Right forelimb (tissue), 1 donor: Measurements from ENCODE around the gene TOP2A.

Experiments
- DNase-seq: peaks from one replicate; pipeline ENCODE4 v3.0.0-alpha.2; 2018

TOP2A gene, protein sequence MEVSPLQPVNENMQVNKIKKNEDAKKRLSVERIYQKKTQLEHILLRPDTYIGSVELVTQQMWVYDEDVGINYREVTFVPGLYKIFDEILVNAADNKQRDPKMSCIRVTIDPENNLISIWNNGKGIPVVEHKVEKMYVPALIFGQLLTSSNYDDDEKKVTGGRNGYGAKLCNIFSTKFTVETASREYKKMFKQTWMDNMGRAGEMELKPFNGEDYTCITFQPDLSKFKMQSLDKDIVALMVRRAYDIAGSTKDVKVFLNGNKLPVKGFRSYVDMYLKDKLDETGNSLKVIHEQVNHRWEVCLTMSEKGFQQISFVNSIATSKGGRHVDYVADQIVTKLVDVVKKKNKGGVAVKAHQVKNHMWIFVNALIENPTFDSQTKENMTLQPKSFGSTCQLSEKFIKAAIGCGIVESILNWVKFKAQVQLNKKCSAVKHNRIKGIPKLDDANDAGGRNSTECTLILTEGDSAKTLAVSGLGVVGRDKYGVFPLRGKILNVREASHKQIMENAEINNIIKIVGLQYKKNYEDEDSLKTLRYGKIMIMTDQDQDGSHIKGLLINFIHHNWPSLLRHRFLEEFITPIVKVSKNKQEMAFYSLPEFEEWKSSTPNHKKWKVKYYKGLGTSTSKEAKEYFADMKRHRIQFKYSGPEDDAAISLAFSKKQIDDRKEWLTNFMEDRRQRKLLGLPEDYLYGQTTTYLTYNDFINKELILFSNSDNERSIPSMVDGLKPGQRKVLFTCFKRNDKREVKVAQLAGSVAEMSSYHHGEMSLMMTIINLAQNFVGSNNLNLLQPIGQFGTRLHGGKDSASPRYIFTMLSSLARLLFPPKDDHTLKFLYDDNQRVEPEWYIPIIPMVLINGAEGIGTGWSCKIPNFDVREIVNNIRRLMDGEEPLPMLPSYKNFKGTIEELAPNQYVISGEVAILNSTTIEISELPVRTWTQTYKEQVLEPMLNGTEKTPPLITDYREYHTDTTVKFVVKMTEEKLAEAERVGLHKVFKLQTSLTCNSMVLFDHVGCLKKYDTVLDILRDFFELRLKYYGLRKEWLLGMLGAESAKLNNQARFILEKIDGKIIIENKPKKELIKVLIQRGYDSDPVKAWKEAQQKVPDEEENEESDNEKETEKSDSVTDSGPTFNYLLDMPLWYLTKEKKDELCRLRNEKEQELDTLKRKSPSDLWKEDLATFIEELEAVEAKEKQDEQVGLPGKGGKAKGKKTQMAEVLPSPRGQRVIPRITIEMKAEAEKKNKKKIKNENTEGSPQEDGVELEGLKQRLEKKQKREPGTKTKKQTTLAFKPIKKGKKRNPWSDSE (N-terminal part only)

DNA sequence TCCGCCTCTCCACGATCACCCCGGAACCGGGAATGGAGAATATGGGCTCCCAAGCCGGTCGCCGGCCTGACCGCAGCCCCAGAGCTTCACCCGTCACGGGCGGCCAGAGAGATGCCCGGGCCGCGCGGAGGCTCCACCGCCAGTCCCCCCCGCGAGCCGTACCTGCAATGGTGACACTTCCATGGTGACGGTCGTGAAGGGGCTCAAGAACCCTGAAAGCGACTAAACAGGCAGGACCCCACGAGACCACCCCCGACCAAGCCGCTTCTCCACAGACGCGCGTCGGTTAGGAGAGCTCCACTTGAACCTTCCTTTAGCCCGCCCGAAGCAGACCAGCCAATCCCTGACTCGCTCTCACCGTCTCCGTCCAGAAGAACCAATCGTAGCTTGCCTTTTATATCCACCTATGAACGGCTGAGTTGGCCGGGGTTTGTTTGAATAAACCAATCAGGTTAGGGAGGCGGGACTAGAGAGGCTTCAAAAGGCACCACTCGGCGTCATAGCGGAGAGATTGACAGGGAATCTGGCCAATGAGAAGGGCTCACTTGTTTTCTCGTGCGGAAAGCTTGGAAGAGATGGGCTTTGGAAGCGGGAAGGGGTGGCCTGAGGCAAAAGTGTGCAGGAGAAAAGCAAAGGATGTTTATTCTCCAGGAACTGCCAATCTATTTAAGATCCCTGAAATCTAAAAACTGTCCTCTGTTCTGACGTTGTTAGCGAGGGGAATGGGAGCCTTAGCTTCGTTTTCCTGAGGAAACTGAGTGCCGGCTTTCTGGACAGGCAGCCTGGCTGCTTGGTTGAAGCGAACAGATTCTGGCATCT is at the start of gene TOP2A:
TSS of gene TOP2A (minus strand) at position 288 of the 819 bp plus-strand sequence. CDS start at position 183, 105 bp downstream.
- peak; percentile 98 for DNase-seq

DNA sequence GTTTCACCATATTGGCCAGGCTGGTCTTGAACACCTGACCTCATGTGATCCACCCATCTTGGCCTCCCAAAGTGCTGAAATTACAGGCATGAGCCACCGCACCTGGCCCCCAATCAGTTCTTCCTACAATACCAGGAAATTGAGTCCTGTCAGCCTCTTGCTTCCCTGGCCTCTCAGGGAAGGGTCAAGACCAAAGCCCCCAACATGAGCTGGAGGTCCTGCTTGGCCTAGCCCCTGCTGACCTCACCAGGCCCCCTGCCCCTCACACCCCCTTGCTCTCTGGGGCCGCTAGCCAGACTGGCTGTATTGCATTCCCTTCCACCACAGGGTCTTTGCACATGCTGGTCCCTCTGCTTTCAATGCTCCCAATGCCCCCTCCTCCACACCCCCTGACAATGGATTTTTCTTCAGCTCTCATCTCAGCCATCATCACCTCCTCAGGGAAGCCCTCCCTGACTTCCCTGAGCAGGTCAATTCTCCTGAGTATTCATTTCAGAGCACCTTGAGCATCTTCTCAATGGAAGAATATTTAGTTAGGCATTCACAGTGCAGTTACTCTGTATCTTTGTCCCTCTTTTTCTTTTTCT is 49.7 kb upstream of the TOP2A start:
- DNase-seq, result no peak

DNA sequence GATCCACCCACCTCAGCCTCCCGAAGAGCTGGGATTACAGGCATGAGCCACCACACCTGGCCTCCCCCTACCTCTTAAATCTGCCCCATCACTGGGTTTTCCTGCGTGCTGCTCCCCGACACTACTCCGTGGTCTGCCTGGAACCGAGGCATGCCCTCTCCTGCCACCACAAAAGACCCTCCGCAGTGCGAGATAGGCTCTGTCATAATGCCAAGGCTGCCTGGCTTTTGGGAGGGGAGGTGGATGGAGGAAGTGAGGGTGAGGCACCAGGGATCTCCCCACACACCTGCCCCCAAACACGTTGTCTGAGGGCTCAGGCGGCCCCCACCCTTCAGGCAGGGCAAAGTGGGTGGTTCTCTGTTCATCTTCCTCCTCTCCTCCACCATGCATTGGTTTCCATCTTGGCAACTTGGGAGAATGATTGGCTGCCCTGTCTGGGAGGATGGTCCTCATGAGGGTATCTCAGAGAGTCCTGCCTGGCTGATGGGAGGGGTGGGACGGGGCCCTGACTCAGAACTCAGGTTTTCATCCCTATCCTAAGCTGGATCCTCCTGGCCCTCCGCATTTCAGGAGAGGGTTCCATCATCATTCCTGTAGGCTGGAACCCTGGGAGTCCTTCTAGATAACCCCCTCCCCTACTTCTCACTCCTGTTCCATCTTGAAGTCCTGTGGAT is 48.7 kb upstream of the TOP2A start:
- no peak for DNase-seq

DNA sequence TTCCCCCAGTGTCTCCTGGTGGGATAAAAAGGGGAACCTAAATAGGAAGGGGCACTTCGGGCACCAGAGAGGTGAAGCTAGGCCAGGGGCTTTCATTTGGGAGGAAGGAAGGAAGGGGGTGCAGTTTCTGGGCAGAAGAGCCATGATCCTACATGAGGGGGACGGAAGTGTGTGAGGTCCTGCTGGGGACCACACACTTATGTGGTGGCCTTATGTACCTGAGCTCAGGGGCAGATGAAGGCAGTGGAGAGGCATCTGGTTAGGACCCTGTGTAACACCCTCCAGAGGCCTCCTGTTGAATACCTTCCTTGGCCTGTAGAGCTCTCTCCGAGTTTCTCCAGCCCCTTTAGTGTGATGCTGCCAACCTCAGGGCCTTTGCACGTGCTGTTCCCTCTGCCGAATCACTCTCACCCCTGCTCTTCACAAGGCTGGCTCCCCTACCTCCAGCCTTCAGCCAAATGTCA is 46.7 kb upstream of the TOP2A start:
- DNase-seq, result no peak

DNA sequence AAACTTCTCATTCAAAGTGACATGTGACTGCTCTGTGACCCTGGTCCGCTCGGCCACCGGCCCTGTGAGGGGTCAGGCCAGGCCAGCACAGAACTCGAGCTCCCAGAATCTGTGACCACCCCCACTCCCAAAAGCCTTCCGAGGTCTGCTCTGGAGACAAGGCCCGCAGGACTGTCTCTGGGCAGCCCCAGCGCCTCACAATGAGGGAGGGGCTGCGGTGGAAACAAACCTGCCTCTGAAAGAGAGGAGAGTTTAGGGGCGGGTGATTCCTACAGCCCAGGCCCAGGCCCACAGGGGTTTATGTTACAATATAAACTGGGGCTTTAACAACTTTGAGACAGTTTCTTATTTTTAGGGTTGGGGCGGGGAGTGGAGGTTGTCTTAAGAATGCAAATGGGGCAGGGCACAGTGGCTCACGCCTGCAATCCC is 45.4 kb upstream of the TOP2A start:
- no peak for DNase-seq

DNA sequence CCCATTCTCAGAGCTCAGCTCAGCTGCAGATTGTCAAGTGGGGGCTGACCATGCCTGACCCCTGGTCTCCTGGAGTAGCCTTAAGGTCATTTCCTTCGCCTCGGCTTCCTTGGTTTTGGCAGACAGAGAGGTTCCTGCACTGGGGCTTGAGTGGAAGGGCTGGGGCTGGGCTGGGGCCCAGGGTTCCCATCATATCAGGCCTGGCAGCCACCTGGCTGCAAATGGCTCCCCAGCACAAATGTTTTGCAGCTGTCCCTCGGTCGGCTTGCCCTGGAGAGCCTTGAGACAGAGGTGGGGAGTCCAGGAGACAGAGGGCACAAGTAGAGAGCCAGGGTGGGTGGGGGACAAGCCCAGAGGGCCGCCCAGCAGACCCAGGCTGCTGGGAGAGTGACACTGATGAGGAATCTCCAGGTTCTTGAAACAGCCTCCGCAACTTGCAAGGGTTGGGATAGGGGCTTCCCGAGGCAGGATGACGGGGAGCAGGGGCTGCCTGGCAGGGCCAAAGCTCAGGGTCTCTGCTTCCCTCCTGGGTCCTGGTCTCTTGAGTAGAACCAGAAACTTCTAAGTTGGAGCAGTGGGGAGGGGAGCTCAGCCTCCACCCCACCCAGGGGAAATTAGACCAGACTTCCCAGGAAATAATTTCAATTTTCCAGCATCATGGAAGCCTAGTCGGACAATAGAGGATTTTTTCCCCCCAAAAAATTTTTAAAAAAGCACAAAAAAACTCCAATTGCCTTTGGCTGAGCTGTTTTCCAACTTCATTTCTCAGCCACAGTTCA is 44.8 kb upstream of the TOP2A start:
- DNase-seq, result peak; percentile 65

DNA sequence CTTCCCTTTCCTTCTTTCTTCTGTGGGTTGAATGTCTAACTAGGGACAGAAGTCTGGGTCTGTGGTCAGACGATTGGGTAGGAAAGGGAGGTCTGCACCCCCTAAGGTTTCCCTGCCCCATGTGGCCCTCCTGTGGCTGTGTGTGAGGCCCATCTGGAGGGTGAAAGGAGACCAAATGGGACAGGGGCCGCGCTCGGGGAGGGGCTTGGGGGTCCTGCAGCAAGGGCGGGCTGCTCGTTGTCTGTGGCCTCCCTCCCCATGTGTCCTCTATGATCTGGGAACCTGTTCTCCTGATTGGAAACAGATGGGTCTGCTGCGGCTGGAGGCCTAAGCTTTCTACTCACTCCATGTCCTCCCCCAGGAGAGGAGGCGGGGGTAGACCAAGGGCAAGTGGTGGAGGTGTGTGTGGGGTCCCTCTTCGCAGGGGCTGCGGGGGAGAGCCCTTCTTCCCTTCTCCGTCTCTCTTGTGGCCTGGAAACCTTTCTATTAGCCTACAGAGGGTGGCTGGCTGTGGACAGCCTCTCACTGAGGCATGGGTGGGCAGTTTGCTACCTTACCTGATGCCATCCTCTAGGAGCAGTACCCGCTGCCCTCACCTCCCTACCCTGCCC is 44.1 kb upstream of the TOP2A start:
- DNase-seq, result peak; percentile 71

DNA sequence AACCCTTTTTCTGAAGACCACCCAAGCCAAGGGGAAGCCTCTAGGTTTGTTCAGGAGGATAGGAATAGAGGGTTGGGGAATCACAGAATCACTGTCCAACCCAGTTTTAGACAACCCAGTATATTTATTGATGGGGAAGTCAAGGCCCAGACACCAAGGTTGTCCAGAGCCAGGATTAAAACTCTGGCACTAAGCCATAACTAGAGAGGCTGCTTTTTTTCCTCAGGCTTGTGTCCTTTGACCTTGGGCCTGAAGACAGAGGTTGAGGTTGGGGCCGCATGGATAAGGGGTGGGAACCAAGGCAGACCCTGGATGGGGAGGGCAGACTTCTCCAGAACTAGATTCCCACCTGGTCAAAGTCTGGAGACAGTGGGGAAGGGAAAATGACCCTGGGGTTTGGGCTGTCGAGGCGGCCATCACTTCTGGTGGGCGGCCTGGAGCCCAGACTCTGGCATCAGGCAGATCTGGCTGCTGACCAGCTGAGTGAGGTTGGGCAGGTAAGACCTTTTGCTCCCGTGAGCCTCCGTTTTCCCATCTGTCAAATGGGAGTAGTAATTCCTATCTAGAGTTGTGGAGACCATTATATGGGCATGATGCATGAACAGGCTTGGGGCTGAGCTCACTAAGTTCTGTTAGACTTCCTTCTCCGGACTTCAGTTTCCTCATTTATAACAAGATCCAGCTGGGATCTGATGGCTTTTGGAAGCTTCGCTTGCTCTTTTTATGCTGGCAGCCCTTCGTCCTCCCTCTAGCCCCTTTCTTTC is 43.5 kb upstream of the TOP2A start:
- DNase-seq, result no peak

DNA sequence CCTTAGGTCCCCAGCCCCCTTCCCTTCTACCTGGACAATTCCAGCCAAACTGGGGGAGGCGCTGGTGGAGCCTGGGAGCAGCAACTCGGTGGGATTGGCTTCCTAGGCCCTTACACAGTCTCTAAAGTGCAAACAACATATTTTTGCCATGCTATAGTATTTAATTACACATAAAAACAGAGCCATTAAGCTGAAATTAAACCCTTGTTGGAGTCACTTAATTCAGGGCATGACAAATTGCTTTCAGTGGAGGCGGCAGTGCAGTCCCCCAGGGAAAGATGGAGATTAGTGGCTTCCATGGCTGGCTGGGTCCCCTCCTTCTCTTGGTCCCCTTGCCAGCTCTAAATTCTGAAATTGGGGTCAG is 42.9 kb upstream of the TOP2A start:
- no peak for DNase-seq

DNA sequence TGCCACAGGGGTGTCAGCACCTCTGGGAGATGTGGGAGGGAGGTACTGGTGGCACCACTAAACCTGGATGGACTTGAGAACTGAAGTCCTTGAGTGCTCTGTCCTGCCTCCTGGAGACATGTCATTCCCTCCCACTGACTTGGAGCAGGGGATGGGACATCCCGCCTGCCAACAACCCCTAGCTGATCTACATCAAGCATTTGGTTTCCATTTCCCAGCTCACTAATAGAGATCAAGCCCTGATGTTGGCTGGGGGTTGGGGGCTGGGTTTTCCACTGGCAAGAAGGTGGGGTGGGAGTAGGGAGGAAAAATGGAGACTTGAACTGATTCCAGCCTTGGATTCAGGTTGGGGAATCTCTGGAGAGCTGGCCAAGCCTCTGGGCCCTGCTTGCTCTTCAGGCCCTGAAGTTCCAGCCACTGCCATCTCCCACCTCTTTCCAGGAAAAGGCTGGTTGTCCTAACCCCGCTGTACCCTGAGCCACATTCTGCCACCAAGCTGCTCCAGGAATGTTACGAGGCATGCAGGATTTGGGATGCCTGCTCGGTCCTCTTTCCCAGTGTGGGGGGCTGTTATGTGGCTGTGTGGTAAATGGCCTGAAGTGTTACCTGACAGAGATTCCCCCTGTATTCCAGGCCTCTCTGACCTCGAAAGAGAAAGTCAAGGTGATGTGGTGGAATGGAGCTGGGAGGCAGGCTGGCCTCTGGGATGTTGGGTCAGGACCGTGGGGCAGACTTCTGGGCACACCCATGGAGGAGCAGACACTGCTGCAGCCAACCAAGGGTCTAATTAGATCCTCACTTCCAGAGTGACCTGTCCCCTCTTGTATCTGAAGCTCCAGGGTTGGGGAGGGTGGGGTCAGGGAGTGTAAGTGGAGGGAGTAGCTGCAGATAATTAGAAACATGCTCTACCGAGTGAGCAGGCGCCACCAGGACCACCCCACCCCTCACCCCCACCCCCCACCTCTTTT is 42.2 kb upstream of the TOP2A start:
- peak; percentile 72 for DNase-seq

DNA sequence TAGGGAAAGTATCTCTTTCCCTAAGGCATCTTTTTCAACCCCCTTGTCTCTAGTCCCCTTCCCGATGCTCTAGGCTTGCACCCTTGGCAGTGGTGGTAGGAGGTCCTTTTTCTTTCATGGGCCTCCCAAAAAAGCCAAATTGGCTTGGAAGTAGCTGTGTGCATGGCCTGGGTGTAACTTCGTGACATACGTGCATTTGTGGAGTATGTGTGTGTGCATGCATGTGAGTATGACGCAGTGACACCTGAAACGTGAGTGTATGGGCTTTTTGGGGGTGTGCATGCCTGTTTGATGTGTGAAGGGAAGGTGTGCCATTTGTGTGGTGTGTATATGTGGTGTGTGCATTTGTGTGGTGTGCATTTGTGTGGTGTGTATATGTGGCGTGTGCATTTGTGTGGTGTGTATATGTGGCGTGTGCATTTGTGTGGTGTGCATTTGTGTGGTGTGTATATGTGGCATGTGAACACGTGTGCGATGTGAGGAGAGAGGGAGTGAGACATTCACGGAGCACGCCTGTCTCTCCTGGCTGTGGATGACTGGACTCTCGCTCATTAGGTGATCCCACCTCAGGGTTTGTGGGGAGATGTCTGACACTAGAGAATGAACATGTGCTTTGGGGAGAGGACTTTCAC is 41.3 kb upstream of the TOP2A start:
- DNase-seq, result no peak

DNA sequence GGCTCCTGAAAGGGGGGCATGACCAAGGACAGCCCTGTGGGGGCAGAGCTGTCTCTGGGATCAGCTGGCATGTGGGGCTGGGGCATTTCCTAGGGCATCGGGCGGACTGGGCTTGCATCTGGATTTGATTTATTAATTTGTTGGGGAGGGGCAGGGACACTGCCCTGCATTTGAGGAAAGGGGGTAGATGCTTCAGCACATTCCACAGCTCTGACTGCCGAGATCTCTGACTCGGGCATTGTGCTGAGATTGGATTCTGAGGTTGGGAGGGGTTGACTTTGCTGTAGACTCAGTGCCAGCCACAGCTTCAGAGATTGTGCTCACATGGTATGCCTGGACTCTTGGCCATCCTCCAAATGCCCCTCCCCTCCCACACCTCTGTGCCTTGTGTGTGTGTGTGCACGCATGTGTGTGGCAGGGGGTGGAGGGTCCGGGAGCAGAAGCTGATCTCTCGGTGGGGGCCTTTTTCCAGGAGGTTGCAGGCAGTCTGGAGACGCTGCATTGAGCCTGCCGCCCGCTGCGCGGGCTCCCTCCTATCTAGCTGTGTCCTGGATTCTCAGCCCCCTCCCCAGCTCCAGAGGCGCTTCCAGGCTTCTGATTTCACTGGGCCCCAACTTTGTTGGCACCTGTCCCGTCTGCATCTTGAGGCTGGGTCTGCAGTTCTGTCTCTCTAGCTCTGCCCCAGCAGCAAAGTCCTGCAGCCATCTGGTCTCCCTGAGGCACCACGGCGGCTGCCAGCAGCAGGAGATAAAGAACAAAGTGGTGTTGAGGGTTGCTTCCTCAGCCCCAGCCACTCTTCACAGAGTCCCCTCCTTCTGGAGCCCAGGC is 40.5 kb upstream of the TOP2A start:
- peak; percentile 69 for DNase-seq

DNA sequence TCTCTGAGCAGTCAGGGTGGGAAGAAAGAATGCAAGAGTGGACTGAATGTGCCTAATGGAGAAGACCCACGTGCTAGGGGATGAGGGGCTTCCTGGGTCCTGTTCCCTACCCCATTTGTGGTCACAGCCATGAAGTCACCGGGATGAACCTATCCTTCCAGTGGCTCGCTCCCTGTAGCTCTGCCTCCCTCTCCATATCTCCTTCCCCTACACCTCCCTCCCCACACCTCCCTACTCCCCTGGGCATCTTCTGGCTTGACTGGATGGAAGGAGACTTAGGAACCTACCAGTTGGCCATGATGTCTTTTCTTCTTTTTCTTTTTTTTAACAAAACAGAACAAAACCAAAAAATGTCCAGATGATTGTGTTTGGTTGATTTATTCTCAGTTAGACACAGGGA is 39.7 kb upstream of the TOP2A start:
- DNase-seq, result no peak

DNA sequence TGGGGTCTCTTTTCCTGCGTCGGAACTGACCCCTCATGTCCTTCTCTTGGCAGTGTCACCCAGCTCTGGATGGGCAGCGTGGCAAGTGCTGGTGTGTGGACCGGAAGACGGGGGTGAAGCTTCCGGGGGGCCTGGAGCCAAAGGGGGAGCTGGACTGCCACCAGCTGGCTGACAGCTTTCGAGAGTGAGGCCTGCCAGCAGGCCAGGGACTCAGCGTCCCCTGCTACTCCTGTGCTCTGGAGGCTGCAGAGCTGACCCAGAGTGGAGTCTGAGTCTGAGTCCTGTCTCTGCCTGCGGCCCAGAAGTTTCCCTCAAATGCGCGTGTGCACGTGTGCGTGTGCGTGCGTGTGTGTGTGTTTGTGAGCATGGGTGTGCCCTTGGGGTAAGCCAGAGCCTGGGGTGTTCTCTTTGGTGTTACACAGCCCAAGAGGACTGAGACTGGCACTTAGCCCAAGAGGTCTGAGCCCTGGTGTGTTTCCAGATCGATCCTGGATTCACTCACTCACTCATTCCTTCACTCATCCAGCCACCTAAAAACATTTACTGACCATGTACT is 38.8 kb upstream of the TOP2A start:
- DNase-seq, result no peak

DNA sequence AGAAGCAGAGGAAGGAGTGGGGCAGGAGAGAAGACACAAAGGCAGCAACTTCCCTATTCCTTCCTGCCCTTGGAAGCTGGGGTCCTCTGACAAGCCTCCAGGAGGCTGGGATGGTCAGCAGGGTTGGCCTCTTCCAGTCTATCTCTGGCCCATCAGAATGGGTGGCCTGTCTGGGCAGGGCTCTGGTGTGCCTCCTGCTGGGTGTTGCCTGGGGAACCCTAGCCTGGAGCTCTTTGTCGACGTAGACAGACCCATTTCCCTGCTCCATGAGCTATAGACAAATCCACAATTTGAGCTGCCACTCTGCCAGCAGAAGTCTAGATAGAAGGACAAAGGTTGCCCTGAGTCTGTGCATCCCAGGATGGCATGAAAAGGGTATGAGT is 36.9 kb upstream of the TOP2A start:
- no peak for DNase-seq
